Measurements from ENCODE around the gene SPTAN1. TPM values are rescaled to one million over a fixed set of nuclear protein-coding genes. Genes with fewer than 3 reads are reported as not detected.

SPTAN1 gene
- total RNA-seq, 2 donors from 2014 or later: 294 to 337 TPM

- H3K4me1 Mint-ChIP-seq: peaks cover 6% of the 10 kb centered on the region
- no peaks in the 10 kb centered on the region for H3K27me3 Mint-ChIP-seq
- ATAC-seq (replicated peaks): peak; percentile 63
- no peak overlapping the region for H3K4me3 Mint-ChIP-seq
- H3K36me3 Mint-ChIP-seq (ENCODE audit: low read depth): peaks cover 100% of the 10 kb centered on the region
- H3K9me3 Mint-ChIP-seq: no peaks in the 10 kb centered on the region
- H3K27ac Mint-ChIP-seq: peak overlapping the region; percentile 84
These were observed 47.7 kb downstream of the SPTAN1 start for GRCh38 chr9:128600099-128600498.

DNA sequence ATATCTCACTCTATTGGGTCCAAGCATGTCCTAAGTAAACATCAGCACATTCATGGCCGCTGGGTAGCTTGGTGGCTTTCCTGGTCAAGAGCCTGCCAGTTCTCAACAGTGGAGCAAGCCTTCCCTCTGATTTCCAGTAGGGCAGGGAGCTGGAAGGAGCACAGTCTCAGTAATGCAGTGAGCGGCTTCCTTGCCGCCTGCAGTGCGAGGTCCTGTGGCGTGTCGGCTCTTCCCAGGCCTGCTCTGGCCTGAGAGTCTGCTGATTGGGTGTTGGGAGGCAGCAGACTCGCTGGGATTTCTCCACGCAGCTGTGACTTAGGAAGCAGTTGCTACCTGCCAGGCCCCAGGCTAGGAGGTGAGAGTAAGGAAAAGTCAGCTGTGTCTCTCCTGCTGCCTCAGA, 51.3 kb downstream of the SPTAN1 start:
- Mint-ChIP-seq H3K4me3 (no peak overlapping the region), H3K27ac (peak overlapping the region; percentile 23), H3K9me3 (no peaks in the 10 kb centered on the region), H3K27me3 (no peaks in the 10 kb centered on the region), H3K36me3 (ENCODE audit: low read depth) (peaks cover 98% of the 10 kb centered on the region), H3K4me1 (peaks cover 6% of the 10 kb centered on the region)
- ATAC-seq (replicated peaks): no peak

GRCh38 chr9:128607642-128608350, 55.4 kb downstream of the SPTAN1 start:
- ATAC-seq (replicated peaks): no peak
- Mint-ChIP-seq H3K27ac (no peak overlapping the region), H3K9me3 (no peaks in the 10 kb centered on the region), H3K36me3 (ENCODE audit: low read depth) (peaks cover 98% of the 10 kb centered on the region), H3K27me3 (no peaks in the 10 kb centered on the region), H3K4me1 (no peaks in the 10 kb centered on the region), H3K4me3 (no peak overlapping the region)

DNA sequence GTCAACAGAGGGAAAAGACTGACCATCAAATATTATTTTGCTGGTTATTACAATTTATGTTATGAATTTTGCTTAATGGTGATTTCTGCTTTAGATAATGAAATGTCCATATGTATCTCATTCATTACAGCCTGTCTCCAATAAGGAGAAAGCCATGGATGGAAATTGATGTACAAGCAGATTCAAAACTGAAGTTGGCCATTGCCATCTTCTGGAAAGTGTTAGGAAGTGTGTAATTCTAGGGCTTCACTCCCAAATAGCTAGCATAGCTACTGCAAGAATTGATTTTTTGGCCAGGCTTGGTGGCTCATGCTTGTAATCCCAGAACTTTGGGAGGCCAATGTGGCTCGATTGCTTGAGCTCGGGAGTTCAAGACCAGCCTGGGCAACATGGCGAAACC, 58.5 kb downstream of the SPTAN1 start:
- H3K36me3 Mint-ChIP-seq (ENCODE audit: low read depth): peaks cover 99% of the 10 kb centered on the region
- no peaks in the 10 kb centered on the region for H3K27me3 Mint-ChIP-seq
- H3K4me3 Mint-ChIP-seq: no peak overlapping the region
- no peaks in the 10 kb centered on the region for H3K4me1 Mint-ChIP-seq
- H3K9me3 Mint-ChIP-seq: no peaks in the 10 kb centered on the region
- H3K27ac Mint-ChIP-seq: no peak overlapping the region
- no peak for ATAC-seq (replicated peaks)

DNA sequence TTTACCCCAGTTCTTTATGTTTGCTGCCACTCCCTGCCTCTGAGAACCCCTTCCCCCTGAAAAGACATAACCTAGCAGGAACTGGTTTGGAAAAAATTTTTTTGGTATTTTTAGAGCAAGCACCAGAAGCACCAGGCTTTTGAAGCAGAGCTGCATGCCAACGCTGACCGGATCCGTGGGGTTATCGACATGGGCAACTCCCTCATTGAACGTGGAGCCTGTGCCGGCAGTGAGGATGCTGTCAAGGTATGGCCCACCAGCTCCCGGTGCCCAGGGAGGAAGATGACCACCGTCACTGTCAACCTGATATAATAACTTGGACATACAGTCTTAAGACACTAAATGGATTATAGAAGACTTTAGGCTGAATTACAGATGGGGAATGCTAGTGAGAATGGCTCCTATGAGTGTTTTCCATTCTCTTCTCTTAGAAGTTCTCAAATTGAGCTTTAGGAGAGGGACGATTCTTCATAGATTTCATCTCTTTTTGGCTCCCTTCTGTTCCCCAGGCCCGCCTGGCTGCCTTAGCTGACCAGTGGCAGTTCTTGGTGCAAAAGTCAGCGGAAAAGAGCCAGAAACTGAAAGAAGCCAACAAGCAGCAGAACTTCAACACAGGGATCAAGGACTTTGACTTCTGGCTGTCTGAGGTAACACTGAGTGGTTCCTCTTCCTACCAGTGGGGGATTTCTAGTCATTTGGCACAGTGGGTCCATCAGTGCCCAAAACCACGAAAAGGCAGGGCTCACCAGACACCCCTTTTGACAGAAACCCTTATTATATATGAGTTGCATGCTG, 59.4 kb downstream of the SPTAN1 start:
- peak overlapping the region; percentile 23 for H3K27ac Mint-ChIP-seq
- no peaks in the 10 kb centered on the region for H3K4me1 Mint-ChIP-seq

DNA sequence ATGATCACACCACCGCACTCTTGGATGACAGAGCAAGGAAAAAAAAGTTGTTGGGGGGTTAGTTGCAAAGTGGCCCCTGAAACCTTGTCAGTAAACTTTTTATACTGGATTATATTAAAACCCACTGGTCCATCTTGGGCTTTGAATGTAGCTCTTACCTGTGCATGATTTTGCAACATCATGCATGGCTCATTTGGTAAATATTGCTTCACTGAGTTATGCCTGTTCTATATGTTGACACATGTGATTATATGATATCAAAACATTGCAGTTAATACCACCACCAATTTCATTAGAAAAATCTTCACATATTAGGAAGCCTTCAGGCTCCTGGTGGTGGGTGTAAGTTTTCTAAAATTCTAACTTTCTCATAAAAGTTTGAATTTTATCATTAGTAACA, 62.3 kb downstream of the SPTAN1 start:
- Mint-ChIP-seq H3K4me3 (no peak overlapping the region), H3K36me3 (ENCODE audit: low read depth) (peaks cover 100% of the 10 kb centered on the region), H3K9me3 (no peaks in the 10 kb centered on the region), H3K27ac (no peak overlapping the region), H3K4me1 (no peaks in the 10 kb centered on the region), H3K27me3 (no peaks in the 10 kb centered on the region)
- ATAC-seq (replicated peaks): no peak

More for the DNA sequence above, 59.4 kb downstream of the SPTAN1 start:
- ATAC-seq (replicated peaks): no peak
- Mint-ChIP-seq H3K4me3 (no peak overlapping the region), H3K36me3 (ENCODE audit: low read depth) (peaks cover 100% of the 10 kb centered on the region), H3K9me3 (no peaks in the 10 kb centered on the region), H3K27me3 (no peaks in the 10 kb centered on the region)

- Mint-ChIP-seq H3K27ac (no peak overlapping the region), H3K9me3 (no peaks in the 10 kb centered on the region), H3K36me3 (ENCODE audit: low read depth) (peaks cover 100% of the 10 kb centered on the region), H3K4me3 (no peak overlapping the region), H3K4me1 (no peaks in the 10 kb centered on the region), H3K27me3 (no peaks in the 10 kb centered on the region)
- no peak for ATAC-seq (replicated peaks)
These were observed 63.2 kb downstream of the SPTAN1 start for GRCh38 chr9:128615571-128615970.

DNA sequence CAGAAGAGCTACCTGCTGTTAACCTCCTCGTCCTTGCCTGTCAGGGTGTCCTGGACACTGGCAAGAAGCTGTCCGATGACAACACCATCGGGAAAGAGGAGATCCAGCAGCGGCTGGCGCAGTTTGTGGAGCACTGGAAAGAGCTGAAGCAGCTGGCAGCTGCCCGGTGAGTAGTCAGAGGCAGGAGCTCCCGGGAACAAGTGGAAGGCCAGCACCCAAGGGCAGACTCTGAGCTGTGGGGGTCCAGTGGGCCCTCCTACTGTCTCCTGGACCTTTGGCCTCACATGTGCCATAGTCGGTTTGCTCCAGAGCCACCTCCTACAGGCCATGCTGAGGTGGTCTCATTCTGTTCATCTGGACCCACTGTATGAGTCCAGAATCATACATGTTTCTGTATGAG, 65.6 kb downstream of the SPTAN1 start:
- Mint-ChIP-seq H3K27ac (no peak overlapping the region), H3K9me3 (no peaks in the 10 kb centered on the region)
- ATAC-seq (replicated peaks): no peak

GRCh38 chr9:128619127-128619526, 66.7 kb downstream of the SPTAN1 start:
- no peak overlapping the region for H3K4me3 Mint-ChIP-seq
- no peak overlapping the region for H3K27ac Mint-ChIP-seq
- no peak for ATAC-seq (replicated peaks)
- H3K27me3 Mint-ChIP-seq: no peaks in the 10 kb centered on the region
- no peaks in the 10 kb centered on the region for H3K4me1 Mint-ChIP-seq
- H3K9me3 Mint-ChIP-seq: no peaks in the 10 kb centered on the region
- peaks cover 100% of the 10 kb centered on the region for H3K36me3 Mint-ChIP-seq (ENCODE audit: low read depth)

More for the DNA sequence above, 65.6 kb downstream of the SPTAN1 start:
- Mint-ChIP-seq H3K4me1 (no peaks in the 10 kb centered on the region), H3K27me3 (no peaks in the 10 kb centered on the region), H3K4me3 (no peak overlapping the region), H3K36me3 (ENCODE audit: low read depth) (peaks cover 100% of the 10 kb centered on the region)

DNA sequence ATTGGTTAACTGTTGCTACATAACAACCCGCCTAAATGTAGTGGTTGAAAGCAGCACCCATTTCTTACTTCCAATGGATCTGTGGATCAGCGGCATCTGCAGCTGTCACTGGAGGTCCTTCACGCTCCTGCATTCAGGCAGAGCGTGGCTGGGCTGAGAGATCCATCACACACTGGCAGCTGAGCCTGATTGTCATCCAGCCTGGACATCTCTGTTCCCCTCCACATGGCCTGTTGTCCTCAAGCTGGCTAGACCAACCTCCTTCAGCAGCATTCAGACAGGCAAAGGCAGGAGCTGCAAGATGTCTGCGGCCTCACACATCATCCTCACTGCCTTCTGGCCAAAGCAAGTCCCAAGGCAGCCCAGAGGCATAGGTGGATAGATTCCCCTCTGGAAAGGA, 67.4 kb downstream of the SPTAN1 start:
- ATAC-seq (replicated peaks): no peak
- Mint-ChIP-seq H3K36me3 (ENCODE audit: low read depth) (peaks cover 100% of the 10 kb centered on the region), H3K27me3 (no peaks in the 10 kb centered on the region), H3K4me3 (no peak overlapping the region), H3K9me3 (no peaks in the 10 kb centered on the region), H3K27ac (no peak overlapping the region), H3K4me1 (no peaks in the 10 kb centered on the region)

DNA sequence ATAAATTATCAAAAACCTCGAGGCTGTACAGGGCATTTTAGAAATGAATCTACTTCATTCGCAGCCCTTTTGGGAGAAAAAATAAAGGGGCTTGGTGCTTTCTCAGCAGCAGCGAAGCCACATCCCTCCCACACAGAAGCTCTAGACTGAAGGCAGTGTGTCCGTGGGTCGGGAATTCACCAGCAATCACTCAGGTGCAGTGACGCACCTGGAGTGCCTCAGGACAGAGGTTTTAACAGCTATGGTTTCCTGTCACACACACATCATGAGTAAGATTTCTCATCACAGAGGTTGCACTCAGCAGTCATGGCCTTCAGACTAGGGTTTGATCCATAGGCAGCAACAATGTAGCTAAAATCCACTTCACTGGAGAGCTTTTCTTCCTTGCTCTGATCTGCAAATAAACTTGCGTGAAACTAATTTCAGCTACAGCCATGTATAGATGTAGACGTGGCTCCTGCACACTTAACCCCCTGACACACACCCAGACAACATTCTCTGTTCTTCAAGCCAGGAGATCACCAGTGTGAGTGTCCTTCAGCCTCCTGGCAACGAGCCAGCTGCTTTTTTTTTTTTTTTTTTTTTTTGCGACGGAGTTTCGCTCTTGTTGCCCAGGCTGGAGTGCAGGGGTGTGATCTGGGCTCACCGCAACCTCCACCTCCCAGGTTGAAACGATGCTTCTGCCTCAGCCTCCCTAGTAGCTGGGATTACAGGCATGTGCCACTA, 69.5 kb downstream of the SPTAN1 start:
- H3K4me1 Mint-ChIP-seq: no peaks in the 10 kb centered on the region
- peaks cover 100% of the 10 kb centered on the region for H3K36me3 Mint-ChIP-seq (ENCODE audit: low read depth)
- no peak overlapping the region for H3K4me3 Mint-ChIP-seq
- ATAC-seq (replicated peaks): peak; percentile 62
- no peaks in the 10 kb centered on the region for H3K9me3 Mint-ChIP-seq
- no peaks in the 10 kb centered on the region for H3K27me3 Mint-ChIP-seq
- peak overlapping the region; percentile 14 for H3K27ac Mint-ChIP-seq

DNA sequence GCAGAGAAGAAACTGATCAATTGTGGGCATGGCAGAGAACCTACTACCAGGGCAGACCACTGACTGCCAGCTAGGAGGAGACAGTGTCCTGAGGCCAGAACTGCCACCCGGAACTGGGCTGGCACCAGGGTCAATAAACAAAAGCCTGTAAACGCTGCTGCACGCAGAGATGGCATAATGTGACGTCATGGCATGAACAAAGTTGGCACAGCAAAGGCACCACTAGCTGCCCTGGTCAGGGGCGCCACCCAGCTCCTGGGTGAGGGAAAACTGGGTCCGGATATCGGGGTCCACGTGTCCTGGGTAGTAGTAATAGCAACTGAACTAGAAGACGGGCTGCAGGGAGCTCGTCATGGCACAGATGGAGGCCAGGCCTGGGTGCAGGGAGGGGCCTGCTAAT, 72.2 kb downstream of the SPTAN1 start:
- Mint-ChIP-seq H3K9me3 (no peaks in the 10 kb centered on the region), H3K27me3 (no peaks in the 10 kb centered on the region), H3K27ac (no peak overlapping the region), H3K36me3 (ENCODE audit: low read depth) (peaks cover 99% of the 10 kb centered on the region), H3K4me1 (no peaks in the 10 kb centered on the region), H3K4me3 (no peak overlapping the region)
- no peak for ATAC-seq (replicated peaks)

- Mint-ChIP-seq H3K4me3 (no peak overlapping the region), H3K36me3 (ENCODE audit: low read depth) (peaks cover 99% of the 10 kb centered on the region), H3K4me1 (no peaks in the 10 kb centered on the region), H3K27ac (peak overlapping the region; percentile 9), H3K9me3 (no peaks in the 10 kb centered on the region), H3K27me3 (no peaks in the 10 kb centered on the region)
- no peak for ATAC-seq (replicated peaks)
These were observed 73.2 kb downstream of the SPTAN1 start for GRCh38 chr9:128625391-128626146.

GRCh38 chr9:128626181-128626580, 73.8 kb downstream of the SPTAN1 start:
- no peak for ATAC-seq (replicated peaks)

More at GRCh38 chr9:128626181-128626580, 73.8 kb downstream of the SPTAN1 start:
- no peak overlapping the region for H3K4me3 Mint-ChIP-seq
- no peaks in the 10 kb centered on the region for H3K27me3 Mint-ChIP-seq
- H3K9me3 Mint-ChIP-seq: no peaks in the 10 kb centered on the region
- peak overlapping the region; percentile 9 for H3K27ac Mint-ChIP-seq
- H3K36me3 Mint-ChIP-seq (ENCODE audit: low read depth): peaks cover 97% of the 10 kb centered on the region
- no peaks in the 10 kb centered on the region for H3K4me1 Mint-ChIP-seq
